T-helper 22 cell (primary cell): ENCODE results near the gene STPG1.

Experiments used
- DNase-seq: peaks from one replicate; pipeline ENCODE4 v3.0.0-alpha.2; 2020; ENCODE audit warnings: low read depth

STPG1 gene

GRCh38 chr1:24341260-24341659 lies 72.3 kb downstream of the STPG1 start:
- DNase-seq, result no peak

DNA sequence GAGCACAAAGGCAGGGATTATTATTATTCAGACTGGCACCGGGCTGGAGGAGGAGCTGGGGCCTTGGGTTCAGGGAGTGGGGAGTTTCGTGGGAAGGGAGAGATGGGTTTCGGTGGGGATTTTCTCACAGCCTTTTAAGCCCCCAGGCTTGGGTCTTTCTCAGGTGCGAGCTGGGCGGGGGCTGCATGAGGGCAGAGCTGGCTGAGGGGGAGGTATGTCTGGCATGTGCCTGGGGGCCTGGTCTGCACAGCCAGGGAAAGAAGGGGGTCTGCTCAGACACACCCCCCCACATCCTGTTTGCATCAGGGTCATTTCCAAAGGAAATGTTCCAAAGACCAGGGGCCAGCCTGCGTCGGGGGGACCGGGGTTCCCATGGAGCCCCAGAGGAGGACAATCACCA lies 72.8 kb downstream of the STPG1 start:
- no peak for DNase-seq

DNA sequence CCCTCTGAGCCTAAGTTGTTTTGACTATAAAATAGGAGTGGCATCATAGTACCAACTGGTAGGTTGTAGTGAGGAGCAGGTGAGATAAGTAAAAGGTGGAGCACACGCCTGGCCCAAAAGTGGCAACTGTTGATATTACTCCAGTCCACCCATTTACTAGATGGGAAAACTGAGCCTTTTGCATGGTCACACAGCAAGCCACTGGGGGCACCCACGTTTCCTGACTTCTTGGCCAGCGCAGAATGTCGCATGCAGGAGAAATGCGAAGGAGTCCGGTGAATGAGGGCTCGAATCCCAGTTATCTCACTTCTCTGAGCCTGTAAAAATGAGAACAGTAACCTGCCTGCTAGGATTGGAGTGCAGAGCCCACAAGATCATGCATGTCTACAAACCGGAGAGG lies 73.6 kb downstream of the STPG1 start:
- DNase-seq, result no peak

GRCh38 chr1:24338447-24338846 lies 75.1 kb downstream of the STPG1 start:
- no peak for DNase-seq

DNA sequence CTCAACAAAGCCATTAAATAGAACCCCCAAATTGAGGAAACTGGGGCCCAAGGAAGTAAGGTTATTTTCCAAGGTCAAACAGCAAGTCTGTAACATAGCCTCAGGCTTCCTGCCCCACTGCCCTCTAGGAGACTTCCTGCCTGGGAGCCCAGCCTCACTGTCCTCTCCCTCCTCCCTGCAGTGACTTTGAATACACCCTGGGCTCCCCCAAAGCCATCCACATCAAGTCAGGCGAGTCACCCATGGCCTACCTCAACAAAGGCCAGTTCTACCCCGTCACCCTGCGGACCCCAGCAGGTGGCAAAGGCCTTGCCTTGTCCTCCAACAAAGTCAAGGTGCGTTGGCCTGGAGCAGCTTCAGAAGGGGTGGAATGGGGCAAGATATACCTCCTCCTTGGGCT lies 76.1 kb downstream of the STPG1 start:
- no peak for DNase-seq

DNA sequence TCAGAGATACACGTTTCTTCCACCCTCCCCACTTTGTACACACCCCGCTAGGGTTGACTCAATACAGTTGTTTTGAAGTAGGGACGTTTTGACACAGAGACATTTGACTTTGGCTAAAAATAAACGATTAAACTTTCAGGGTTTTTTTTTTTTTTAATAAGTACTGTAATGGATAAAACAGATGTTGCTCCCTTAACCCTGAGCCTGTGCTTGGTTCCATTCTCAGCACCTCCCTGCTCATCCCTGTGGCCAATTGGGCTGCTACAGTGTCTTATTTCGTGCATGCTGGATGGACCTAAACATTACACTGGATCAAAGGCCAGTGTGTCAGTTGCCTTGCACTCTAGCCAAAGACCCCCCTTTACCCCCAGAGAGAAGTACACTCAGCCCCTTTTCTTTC lies 77.5 kb downstream of the STPG1 start:
- DNase-seq, result no peak

GRCh38 chr1:24331961-24332673 lies 81.5 kb downstream of the STPG1 start:
- no peak for DNase-seq

GRCh38 chr1:24329797-24330543 lies 83.6 kb downstream of the STPG1 start:
- DNase-seq, result no peak

- DNase-seq, result no peak
These were observed 84.3 kb downstream of the STPG1 start for GRCh38 chr1:24329331-24329730.

GRCh38 chr1:24327891-24328290 lies 85.7 kb downstream of the STPG1 start:
- no peak for DNase-seq

- no peak for DNase-seq
These were observed 86.1 kb downstream of the STPG1 start for GRCh38 chr1:24327486-24327885.

GRCh38 chr1:24325587-24326449 lies 87.8 kb downstream of the STPG1 start:
- DNase-seq, result no peak

GRCh38 chr1:24324903-24325302 lies 88.7 kb downstream of the STPG1 start:
- no peak for DNase-seq

- no peak for DNase-seq
These were observed 90.3 kb downstream of the STPG1 start for GRCh38 chr1:24323281-24323680.

DNA sequence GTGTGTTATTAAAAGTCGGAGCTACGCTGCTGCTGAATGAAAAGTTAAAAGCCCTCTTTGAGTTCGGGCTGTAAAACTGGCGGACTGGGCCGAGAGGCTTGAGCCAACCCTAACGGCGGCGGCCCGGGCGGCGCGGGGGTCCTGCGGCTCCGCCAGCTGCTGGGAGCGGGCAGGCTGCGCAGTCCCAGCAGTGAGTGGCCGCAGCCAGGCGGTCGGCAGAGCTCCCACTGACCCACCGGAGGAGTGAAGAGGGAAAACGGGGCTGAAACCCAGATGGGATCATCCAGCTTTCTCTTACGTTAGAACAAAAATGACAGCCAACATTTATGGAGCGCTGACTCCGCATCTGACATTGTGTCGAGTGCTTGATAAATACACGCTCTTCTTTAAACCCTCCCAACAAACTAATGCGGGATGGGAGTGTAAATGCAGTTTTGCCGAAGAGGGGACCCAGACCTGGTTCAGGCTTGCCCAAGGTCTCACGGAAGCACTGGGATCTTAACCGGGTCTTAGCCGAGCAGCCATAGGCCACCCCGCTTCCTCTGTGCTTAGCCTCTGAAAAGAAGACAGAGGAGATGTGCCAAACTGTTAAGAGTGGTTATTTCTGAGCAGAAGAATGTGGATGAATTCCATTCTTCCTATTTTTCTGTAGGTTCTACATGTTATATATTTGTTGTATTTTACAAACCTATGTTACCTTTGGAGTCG lies 91.0 kb downstream of the STPG1 start:
- DNase-seq, result no peak

GRCh38 chr1:24321697-24322469 lies 91.7 kb downstream of the STPG1 start:
- peak; percentile 47 for DNase-seq

GRCh38 chr1:24321126-24321525 lies 92.5 kb downstream of the STPG1 start:
- DNase-seq, result no peak

- no peak for DNase-seq
These were observed 93.6 kb downstream of the STPG1 start for GRCh38 chr1:24319962-24320361.

- no peak for DNase-seq
These were observed 94.2 kb downstream of the STPG1 start, which contains the start of gene GRHL3 for GRCh38 chr1:24319312-24319863. Gene GRHL3, plus strand, starts transcription at chr1:24319357. Its CDS starts 195 bp downstream, at chr1:24319552.

- DNase-seq, result no peak
These were observed 94.8 kb downstream of the STPG1 start for GRCh38 chr1:24318615-24319311.
